ENCODE data around the gene SCCPDH. TPM values are rescaled to one million over a fixed set of nuclear protein-coding genes. Genes with fewer than 3 reads are reported as not detected.
A peak's percentile ranks its signal among the peaks of the same experiment; 100 is the strongest.

Gene SCCPDH
- total and polyA plus RNA-seq, 9 donors = 14.7 to 26.2 (median 23.8) TPM

DNA sequence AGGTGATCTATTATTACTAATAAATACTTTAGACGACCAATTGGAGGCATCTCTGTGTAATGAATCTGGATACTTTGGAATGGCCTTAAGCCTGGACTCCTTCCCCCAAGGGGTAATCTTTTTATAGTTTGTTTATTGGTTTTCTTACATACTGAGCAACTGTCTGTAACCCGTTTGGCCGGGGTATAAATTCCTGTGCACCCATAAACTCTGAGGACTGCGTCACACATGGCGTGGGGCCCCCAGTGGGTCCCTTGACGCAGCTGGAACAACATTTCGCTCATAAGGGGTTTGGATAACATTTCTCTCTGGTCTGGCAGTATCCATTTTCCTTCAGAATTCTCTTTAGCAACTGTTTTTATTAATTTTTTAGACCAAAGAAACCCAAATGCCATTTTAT is 26.5 kb downstream of the SCCPDH start:
- H3K9me3 ChIP-seq = no peaks in the 10 kb centered on the region
- intact Hi-C loops (cut with DNase I) = no loop called here
- no peaks in the 10 kb centered on the region for H3K36me3 ChIP-seq
- TF ChIP-seq POLR2A (IDR thresholded peaks at IDR 0.05) (no peak), EP300 (IDR thresholded peaks at IDR 0.05) (no peak)
- TF ChIP-seq, protein P1, sequence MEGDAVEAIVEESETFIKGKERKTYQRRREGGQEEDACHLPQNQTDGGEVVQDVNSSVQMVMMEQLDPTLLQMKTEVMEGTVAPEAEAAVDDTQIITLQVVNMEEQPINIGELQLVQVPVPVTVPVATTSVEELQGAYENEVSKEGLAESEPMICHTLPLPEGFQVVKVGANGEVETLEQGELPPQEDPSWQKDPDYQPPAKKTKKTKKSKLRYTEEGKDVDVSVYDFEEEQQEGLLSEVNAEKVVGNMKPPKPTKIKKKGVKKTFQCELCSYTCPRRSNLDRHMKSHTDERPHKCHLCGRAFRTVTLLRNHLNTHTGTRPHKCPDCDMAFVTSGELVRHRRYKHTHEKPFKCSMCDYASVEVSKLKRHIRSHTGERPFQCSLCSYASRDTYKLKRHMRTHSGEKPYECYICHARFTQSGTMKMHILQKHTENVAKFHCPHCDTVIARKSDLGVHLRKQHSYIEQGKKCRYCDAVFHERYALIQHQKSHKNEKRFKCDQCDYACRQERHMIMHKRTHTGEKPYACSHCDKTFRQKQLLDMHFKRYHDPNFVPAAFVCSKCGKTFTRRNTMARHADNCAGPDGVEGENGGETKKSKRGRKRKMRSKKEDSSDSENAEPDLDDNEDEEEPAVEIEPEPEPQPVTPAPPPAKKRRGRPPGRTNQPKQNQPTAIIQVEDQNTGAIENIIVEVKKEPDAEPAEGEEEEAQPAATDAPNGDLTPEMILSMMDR (IDR thresholded peaks at IDR 0.05) = no peak
- no peaks in the 10 kb centered on the region for H3K4me1 ChIP-seq (ENCODE audit: insufficient read depth)
- H3K27ac ChIP-seq = no peak overlapping the region
- WGBS, 3 donors = 69 to 82% (median 77%) methylated on average over 7 of the region's 7 CpGs
- DNase-seq = no peak
- H3K27me3 ChIP-seq = no peaks in the 10 kb centered on the region
- H3K4me3 ChIP-seq = no peak overlapping the region

DNA sequence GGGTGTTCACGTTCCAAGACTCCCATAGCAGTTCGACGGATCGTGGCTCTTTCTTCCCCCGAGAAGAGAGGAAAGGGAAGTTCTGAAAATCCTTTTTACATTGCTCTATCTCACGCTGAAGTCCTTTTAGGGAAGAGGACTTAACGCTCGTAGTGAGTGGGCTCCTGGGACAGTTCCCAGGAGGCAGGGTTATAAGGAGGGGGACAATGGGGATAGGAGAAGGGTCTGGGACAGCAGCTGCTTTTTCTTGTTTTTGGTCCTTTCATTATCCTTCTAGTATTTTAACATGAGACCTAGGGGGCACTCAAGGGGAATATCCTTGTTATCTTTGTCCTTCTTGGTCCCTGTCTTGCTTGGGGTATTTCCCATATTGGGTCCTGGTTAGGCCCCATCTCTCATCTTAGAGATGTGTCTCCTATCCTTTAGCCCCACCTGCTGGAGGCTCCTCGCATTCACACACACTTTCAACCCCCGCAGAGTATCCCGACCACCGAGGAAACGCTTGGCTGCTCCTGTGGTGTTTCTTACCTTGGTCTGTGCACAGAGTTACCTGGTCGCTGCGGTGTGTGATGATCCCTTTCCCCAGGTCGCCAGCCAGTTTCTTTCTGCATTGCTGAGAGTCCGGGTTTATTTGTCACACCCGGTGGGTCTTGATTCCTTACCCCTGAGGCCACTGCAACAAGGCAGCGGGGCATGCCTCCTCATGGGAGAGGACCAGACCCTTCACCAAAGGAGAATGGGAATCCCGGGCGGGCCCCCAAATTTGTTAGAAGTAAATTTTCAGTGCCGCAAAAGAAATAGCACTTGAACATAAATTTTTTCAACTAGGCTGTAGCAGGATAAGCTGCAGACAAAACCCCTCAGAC is 29.7 kb downstream of the SCCPDH start:
- peak; percentile 16 to 65 (median 56) for DNase-seq

DNA sequence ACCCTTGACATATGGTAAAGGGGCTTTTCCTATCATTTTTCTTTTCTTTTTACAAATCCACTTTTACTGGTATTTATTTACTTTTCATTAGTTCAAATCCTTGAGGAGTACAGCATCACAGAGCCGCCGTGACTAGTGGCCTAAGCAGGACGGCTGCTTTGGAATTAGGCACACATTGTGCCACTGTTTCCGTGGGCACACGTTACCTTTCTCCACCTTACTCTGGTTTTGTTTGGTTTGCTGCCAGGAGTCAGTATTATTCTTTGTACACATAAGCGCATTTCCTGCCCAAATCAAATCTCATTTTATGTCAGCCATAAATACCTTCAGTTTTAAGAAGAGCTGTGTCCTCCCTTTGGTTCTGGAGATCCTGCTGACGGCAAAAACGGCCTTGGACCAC is 31.2 kb downstream of the SCCPDH start:
- H3K4me1 ChIP-seq (ENCODE audit: insufficient read depth) = no peaks in the 10 kb centered on the region
- no peak overlapping the region for H3K4me3 ChIP-seq
- no peak overlapping the region for H3K27ac ChIP-seq
- TF ChIP-seq, protein P1 (IDR thresholded peaks at IDR 0.05) = no peak
- no peak for TF ChIP-seq POLR2A (IDR thresholded peaks at IDR 0.05)
- TF ChIP-seq EP300 (IDR thresholded peaks at IDR 0.05) = no peak
- intact Hi-C loops (cut with DNase I) = no loop called here
- H3K36me3 ChIP-seq = no peaks in the 10 kb centered on the region
- 86 to 90% (median 89%) methylated on average over 8 of the region's 8 CpGs for WGBS, 3 donors
- DNase-seq = no peak
- H3K9me3 ChIP-seq = no peaks in the 10 kb centered on the region
- H3K27me3 ChIP-seq = no peaks in the 10 kb centered on the region

More for the DNA sequence above, 29.7 kb downstream of the SCCPDH start:
- TF ChIP-seq EP300 (IDR thresholded peaks at IDR 0.05) = no peak
- TF ChIP-seq, protein P1 (IDR thresholded peaks at IDR 0.05) = peak; percentile 15 to 40 (median 36)
- no peak for TF ChIP-seq POLR2A (IDR thresholded peaks at IDR 0.05)
- Histone ChIP-seq H3K27ac (no peak overlapping the region), H3K4me3 (no peak overlapping the region), H3K36me3 (no peaks in the 10 kb centered on the region), H3K27me3 (no peaks in the 10 kb centered on the region), H3K4me1 (ENCODE audit: insufficient read depth) (no peaks in the 10 kb centered on the region), H3K9me3 (no peaks in the 10 kb centered on the region)
- 68 to 76% (median 73%) methylated on average over 22 of the region's 22 CpGs for WGBS, 3 donors
- intact Hi-C loops (cut with DNase I) = no loop called here

DNA sequence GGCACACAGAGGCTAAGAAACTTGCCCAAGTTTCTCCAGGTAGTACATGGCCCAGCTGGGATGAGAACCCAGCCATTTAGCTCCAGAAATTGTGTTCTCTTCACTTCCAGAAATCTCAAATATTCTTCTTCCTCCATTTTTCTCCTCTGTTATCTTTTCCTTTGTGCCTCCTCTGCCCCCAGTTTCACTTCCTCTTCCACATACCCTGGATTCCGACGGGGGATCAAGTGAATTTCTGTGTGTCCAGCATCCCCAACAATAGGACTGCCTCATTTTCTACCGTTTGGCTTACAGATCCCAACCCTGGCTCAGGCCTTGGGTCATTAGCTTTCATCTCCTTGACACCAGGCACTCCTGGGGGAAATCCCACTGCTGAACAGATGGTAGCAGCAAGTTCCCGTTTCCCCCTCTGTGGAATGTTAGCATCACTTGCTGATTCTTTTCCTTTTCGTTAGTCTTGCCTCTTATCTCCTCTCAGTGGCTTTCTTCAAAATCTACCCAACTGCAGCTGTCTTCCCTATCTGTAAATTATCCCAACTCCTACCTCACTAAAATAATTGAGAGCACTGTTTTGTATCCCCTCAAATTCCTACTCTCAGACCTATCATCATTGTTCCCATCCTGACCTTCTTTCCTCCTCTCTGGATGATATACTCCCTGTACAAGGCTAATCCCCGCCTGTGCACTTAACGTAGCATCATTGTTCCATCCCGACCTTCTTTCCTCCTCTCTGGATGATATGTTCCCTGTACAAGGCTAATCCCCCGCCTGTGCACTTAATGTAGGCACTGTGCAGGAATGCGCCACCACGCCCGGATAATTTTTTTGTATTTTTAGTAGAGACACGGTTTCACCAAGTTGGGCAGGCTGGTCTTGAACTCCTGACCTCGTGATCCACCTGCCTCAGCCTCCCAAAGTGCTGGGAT is 36.5 kb downstream of the SCCPDH start:
- DNase-seq = no peak
- Histone ChIP-seq H3K27ac (no peak overlapping the region), H3K27me3 (no peaks in the 10 kb centered on the region), H3K4me3 (no peak overlapping the region), H3K9me3 (no peaks in the 10 kb centered on the region), H3K36me3 (no peaks in the 10 kb centered on the region), H3K4me1 (ENCODE audit: insufficient read depth) (no peaks in the 10 kb centered on the region)
- intact Hi-C loops (cut with DNase I) = no loop called here
- TF ChIP-seq, protein P1 (IDR thresholded peaks at IDR 0.05) = no peak
- TF ChIP-seq POLR2A (IDR thresholded peaks at IDR 0.05) (no peak), EP300 (IDR thresholded peaks at IDR 0.05) (no peak)
- 72 to 75% (median 74%) methylated on average over 14 of the region's 14 CpGs for WGBS, 3 donors

All from ovary (tissue), 9 donors.